ENCODE results near the gene MYO9B.

MYO9B gene

DNA sequence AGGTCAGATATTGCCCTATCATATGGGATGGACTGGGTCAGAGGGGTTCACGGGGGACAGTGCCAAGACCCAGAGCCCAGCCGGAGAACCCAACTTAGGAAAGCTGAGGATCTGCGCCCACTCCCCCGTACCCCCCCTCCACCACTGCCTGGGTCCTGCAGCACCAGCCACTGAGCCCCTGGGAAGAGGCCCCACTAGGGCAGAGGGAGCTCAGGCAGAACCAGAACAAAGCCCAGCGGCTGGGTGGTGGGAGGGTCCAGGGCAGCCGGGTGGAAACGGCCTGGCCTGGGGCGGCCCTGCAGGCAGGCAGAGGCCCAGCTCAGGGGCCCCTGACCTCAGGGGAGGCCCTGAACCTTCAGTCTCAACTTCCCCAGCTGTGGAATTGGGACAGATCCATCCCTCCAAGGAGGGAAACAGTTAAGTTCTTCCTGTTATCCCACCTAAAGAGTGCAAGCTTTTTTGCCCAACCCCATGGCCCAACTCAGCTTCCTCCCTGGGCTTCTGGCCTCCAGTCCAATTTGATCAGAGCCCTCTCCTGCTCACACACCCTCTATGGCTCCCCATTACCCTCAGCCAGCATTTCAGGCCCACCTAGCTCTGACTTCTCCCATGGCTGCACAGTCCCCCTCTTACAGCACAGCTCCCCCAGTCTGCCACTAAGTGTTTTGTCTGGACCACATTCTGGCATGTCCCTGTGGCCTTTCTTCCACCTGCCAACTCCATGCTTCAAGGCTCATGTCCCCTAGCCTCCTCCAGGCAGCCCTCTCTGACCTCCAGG is 167.0 kb downstream of the MYO9B start:
- H3K4me3 ChIP-seq (ENCODE audit: control insufficient read depth, low read depth, low read length) = peak overlapping the region; percentile 7; the same call in 1 of the 2 replicates
- DNase-seq (ENCODE audit: low read depth) = no peak
- TF ChIP-seq, protein P1, sequence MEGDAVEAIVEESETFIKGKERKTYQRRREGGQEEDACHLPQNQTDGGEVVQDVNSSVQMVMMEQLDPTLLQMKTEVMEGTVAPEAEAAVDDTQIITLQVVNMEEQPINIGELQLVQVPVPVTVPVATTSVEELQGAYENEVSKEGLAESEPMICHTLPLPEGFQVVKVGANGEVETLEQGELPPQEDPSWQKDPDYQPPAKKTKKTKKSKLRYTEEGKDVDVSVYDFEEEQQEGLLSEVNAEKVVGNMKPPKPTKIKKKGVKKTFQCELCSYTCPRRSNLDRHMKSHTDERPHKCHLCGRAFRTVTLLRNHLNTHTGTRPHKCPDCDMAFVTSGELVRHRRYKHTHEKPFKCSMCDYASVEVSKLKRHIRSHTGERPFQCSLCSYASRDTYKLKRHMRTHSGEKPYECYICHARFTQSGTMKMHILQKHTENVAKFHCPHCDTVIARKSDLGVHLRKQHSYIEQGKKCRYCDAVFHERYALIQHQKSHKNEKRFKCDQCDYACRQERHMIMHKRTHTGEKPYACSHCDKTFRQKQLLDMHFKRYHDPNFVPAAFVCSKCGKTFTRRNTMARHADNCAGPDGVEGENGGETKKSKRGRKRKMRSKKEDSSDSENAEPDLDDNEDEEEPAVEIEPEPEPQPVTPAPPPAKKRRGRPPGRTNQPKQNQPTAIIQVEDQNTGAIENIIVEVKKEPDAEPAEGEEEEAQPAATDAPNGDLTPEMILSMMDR (IDR thresholded peaks at IDR 0.05; ENCODE audit: control insufficient read depth, insufficient read depth, low read depth, low read length, missing control alignments) = no peak

DNA sequence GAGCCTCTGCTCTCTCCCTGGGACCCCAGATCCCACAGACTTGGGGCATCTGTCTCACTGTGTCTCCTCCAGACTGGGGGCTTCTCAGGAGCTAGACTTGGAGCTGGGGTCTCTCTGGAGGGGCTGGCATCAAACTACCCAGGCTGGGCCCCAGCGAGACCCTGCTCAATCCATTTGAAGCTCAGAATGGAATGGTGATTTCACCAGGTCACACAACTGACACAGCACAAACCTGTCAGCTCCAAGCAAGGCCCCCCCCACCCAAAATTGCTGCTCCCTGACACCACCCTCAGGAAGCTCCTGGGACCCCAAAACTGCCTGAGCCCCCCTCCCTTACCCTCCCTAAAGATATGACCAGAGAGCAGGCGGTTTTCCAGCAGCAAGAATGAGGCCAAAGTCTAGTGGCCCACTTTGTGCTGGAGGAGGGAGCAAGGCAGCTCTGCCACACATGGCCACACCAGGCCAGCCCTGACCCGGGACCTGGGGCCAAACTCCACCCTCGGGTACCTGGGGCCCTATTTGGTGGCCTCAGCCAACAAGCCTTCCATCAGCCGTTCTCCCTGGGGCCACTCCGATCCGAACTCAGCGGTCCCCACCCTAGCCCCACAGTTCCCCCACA is 167.7 kb downstream of the MYO9B start:
- H3K4me3 ChIP-seq (ENCODE audit: control insufficient read depth, low read depth, low read length) = peak overlapping the region; percentile 54
- TF ChIP-seq, protein P1 (IDR thresholded peaks at IDR 0.05; ENCODE audit: control insufficient read depth, insufficient read depth, low read depth, low read length, missing control alignments) = no peak

DNA sequence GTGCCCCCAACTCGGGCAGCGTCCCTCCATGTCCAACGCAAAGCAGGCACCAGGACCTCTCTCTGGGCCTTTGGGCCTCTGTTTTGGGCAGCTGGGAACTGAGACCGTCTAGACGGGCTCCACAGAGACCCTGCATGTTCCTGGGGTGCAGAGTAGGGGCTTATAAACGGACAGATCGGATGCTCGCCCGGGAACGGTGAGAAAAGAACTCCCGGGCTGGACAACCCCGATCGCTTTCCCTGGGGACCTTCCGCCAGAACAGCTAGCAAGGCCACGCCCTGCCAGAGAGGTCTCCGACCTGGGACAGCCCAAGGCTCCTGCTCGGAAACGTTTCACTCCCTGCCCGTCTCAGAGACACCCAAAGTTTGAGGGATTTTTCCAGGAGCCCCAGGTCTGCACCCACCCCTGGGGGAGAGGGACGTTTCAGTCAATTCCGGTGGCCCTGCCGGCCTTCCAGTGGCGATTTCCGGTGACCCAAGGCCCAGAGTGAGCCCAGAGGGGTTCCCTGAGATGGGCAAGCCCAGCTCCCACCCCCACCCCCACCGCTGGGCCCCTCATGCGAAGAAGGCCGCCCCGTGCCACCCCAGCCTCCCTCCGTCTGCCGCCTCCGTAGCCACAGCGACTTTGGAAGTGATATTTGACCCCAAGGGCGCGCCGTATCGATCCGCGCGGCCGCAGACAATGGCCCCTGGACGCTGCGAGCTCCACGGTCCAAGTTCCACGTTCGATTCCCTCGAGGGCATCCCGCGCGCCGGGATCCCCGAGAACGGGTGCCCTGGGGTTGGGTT is 168.4 kb downstream of the MYO9B start:
- DNase-seq (ENCODE audit: low read depth) = no peak

More for the DNA sequence above, 167.7 kb downstream of the MYO9B start:
- no peak for DNase-seq (ENCODE audit: low read depth)

DNA sequence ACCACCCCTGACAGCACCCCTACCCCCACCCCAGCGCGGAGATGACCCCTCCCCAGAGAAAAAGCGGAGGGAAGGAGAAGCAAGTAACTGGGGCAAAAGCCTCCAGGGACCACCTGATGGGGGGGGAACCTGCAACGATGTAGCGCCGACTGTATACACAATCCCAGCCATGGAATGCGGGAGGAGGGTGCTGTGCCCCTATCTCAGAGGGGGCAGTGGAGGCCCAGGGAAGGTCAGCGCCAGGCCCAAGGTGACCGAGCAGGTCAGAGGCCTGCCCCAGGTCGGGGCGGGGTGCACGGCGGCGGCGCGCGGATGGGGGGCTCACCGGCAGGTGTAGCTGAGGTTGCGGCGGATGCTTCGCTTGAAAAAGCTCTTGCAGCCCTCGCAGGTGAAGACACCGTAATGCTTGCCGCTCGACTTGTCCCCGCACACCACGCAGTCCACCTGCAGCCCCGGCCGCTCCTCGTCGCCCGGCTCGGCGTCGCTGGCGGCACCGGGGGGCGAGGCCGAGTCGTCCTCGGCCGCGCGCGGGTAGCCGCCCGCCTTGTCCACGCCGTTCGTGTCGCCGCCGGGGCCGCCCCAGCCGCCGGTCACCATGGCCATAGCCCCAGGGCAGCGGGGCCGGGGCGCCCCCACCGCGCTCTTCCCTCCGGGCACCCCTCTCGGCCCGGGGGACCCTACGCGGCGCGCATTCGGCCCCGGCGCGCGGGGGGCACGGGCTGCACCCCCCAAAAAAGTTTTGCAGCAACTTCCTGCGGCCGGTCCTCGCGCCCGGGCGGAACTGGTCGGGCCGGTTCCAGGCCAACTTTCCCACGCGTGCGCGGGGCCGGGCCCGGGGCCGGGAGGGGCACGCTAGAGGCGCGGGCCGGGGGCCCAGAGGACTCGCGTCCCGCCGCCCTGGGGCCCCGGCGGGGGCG is 169.3 kb downstream of the MYO9B start:
- TF ChIP-seq, protein P1 (IDR thresholded peaks at IDR 0.05; ENCODE audit: control insufficient read depth, insufficient read depth, low read depth, low read length, missing control alignments) = no peak
- no peak for DNase-seq (ENCODE audit: low read depth)
- peak overlapping the region; percentile 54 for H3K4me3 ChIP-seq (ENCODE audit: control insufficient read depth, low read depth, low read length)

More for the DNA sequence above, 168.4 kb downstream of the MYO9B start:
- TF ChIP-seq, protein P1 (IDR thresholded peaks at IDR 0.05; ENCODE audit: control insufficient read depth, insufficient read depth, low read depth, low read length, missing control alignments) = no peak
- peak overlapping the region; percentile 54 for H3K4me3 ChIP-seq (ENCODE audit: control insufficient read depth, low read depth, low read length)

DNA sequence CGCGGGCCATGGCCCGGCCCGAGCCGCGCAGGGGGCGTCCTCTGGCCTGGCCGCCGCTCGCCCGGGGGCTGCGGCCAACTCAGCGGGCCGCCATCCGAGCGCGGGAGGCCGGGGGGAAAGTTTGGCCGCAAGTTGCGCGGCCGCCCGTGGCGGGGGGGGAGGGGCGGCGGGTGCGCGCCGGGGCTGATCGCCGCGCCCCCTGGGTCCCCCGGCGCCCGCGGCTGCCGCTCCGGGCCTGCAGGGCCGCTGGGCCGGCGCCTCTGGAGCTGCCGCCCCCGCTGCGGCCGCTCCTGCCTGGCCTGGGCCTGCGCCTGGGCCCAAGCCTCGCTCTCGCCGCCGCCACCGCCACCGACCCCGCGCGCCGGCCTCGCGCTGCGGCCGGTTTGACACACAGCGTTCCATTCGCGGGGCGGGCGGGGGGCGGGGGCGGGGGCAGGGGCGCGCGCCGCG is 170.0 kb downstream of the MYO9B start, which contains the start of gene NR2F6:
NR2F6 (minus strand) TSS at position 385 of the 450 bp plus-strand sequence. CDS start 699 bp downstream, outside the sequence.
- TF ChIP-seq, protein P1 (IDR thresholded peaks at IDR 0.05; ENCODE audit: control insufficient read depth, insufficient read depth, low read depth, low read length, missing control alignments) = no peak
- DNase-seq (ENCODE audit: low read depth) = no peak
- H3K4me3 ChIP-seq (ENCODE audit: control insufficient read depth, low read depth, low read length) = peak within 1 kb of the TSS; percentile 54
